Keratinocyte (primary cell): ENCODE results near the gene DUSP6.

ENCODE experiments used
- CTCF ChIP-seq, 3 experiments: IDR thresholded peaks in 1 of 3; conservative IDR thresholded peaks in 1 of 3; optimal IDR thresholded peaks in 1 of 3; 2 replicates in 2 of 3; 3 replicates in 1 of 3; pipeline versions ENCODE3 to v1.5.1; 2011; ENCODE audit warnings: low read length in 3 of 3, mild to moderate bottlenecking in 3 of 3, moderate library complexity in 2 of 3, control low read depth in 1 of 3, inconsistent platforms in 1 of 3; ENCODE audit not compliant: insufficient read depth in 2 of 3; ENCODE audit errors: extremely low read depth in 1 of 3
- EZH2 ChIP-seq: IDR thresholded peaks from one replicate; pipeline ENCODE4 v1.6.1; 2012; ENCODE audit warnings: inconsistent platforms, mild to moderate bottlenecking, low read length, moderate library complexity

DNA sequence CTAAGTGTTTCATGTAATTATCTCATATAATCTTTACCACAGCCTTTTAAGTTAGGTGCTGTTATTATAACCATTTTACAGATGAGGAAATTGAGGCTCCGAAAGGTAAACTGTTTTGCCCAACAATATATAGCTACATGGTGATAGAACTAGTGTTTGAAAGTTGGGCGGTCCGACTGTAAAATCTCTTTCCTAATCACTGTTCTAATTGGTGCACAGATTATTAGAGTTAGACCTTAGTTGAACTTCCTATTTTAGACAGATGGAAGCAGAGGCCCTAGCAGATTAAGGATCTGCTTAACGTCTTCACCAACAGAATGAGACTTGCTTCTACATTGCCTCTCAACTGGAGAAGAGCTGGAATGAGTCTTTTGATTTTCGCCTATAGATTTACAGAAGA lies 30.0 kb upstream of the DUSP6 start:
- TF ChIP-seq CTCF (optimal IDR thresholded peaks at IDR 0.05 in 1 of 3, IDR thresholded peaks at IDR 0.05 in 1 of 3, conservative IDR thresholded peaks at IDR 0.05 in 1 of 3; ENCODE audit: extremely low read depth in 1 of 3, insufficient read depth in 2 of 3, low read length in 3 of 3) (no peak), EZH2 (no peak)
